ENCODE data around the gene BANF2. TPM values are rescaled to one million over a fixed set of nuclear protein-coding genes. Genes with fewer than 3 reads are reported as not detected.

The BANF2 gene
- total and polyA plus RNA-seq, 2 of the 13 experiments (the other 11 are each of a cell fraction or from before 2014, with no cell fraction given) = 0.35 TPM; not detected in 1

GRCh38 chr20:17682103-17682888, 17.5 kb upstream of the BANF2 start, which contains the start of gene RRBP1 (continued):
- TF ChIP-seq ZNF350 (CRISPR knock-in tag; IDR thresholded peaks at IDR 0.05; ENCODE audit: borderline replicate concordance, low read depth) = peak; percentile 98
- no peak for TF ChIP-seq KDM6A (CRISPR knock-in tag; IDR thresholded peaks at IDR 0.05; ENCODE audit: low read depth)
- TF ChIP-seq FOXJ3 (CRISPR knock-in tag; IDR thresholded peaks at IDR 0.05; ENCODE audit: borderline replicate concordance) = no peak; the same call in 1 of the 2 replicates
- TF ChIP-seq ZFP41 (CRISPR knock-in tag; IDR thresholded peaks at IDR 0.05; ENCODE audit: borderline replicate concordance) = no peak
- peak; percentile 86 for TF ChIP-seq HIVEP1 (CRISPR knock-in tag; IDR thresholded peaks at IDR 0.05)
- TF ChIP-seq ZIK1 (CRISPR knock-in tag; IDR thresholded peaks at IDR 0.05; ENCODE audit: borderline replicate concordance, low read depth) = peak; percentile 55; the same call in 1 of the 2 replicates
- TF ChIP-seq CEBPB (IDR thresholded peaks at IDR 0.05; ENCODE audit: borderline replicate concordance, low read depth, low read length) = peak; percentile 100
- TF ChIP-seq, protein P1, sequence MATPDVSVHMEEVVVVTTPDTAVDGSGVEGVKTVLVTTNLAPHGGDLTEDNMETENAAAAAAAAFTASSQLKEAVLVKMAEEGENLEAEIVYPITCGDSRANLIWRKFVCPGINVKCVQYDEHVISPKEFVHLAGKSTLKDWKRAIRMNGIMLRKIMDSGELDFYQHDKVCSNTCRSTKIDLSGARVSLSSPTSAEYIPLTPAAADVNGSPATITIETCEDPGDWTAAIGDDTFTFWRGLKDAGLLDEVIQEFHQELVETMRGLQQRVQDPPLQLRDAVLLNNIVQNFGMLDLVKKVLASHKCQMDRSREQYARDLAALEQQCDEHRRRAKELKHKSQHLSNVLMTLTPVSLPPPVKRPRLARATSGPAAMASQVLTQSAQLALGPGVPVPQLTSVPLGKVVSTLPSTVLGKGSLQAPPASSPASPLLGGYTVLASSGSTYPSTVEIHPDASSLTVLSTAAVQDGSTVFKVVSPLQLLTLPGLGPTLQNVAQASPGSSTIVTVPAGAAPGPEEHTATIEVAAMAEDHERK (CRISPR knock-in tag; IDR thresholded peaks at IDR 0.05; ENCODE audit: low read depth) = peak; percentile 64
- TF ChIP-seq, protein P2, sequence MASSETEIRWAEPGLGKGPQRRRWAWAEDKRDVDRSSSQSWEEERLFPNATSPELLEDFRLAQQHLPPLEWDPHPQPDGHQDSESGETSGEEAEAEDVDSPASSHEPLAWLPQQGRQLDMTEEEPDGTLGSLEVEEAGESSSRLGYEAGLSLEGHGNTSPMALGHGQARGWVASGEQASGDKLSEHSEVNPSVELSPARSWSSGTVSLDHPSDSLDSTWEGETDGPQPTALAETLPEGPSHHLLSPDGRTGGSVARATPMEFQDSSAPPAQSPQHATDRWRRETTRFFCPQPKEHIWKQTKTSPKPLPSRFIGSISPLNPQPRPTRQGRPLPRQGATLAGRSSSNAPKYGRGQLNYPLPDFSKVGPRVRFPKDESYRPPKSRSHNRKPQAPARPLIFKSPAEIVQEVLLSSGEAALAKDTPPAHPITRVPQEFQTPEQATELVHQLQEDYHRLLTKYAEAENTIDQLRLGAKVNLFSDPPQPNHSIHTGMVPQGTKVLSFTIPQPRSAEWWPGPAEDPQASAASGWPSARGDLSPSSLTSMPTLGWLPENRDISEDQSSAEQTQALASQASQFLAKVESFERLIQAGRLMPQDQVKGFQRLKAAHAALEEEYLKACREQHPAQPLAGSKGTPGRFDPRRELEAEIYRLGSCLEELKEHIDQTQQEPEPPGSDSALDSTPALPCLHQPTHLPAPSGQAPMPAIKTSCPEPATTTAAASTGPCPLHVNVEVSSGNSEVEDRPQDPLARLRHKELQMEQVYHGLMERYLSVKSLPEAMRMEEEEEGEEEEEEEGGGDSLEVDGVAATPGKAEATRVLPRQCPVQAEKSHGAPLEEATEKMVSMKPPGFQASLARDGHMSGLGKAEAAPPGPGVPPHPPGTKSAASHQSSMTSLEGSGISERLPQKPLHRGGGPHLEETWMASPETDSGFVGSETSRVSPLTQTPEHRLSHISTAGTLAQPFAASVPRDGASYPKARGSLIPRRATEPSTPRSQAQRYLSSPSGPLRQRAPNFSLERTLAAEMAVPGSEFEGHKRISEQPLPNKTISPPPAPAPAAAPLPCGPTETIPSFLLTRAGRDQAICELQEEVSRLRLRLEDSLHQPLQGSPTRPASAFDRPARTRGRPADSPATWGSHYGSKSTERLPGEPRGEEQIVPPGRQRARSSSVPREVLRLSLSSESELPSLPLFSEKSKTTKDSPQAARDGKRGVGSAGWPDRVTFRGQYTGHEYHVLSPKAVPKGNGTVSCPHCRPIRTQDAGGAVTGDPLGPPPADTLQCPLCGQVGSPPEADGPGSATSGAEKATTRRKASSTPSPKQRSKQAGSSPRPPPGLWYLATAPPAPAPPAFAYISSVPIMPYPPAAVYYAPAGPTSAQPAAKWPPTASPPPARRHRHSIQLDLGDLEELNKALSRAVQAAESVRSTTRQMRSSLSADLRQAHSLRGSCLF (CRISPR knock-in tag; IDR thresholded peaks at IDR 0.05; ENCODE audit: borderline replicate concordance) = no peak
- TF ChIP-seq, protein P3, sequence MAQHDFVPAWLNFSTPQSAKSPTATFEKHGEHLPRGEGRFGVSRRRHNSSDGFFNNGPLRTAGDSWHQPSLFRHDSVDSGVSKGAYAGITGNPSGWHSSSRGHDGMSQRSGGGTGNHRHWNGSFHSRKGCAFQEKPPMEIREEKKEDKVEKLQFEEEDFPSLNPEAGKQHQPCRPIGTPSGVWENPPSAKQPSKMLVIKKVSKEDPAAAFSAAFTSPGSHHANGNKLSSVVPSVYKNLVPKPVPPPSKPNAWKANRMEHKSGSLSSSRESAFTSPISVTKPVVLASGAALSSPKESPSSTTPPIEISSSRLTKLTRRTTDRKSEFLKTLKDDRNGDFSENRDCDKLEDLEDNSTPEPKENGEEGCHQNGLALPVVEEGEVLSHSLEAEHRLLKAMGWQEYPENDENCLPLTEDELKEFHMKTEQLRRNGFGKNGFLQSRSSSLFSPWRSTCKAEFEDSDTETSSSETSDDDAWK (CRISPR knock-in tag; IDR thresholded peaks at IDR 0.05) = no peak
- 0 out of 2 replicates have a peak, but pooled peaks have one; percentile 45 for TF ChIP-seq ZNF549 (CRISPR knock-in tag; IDR thresholded peaks at IDR 0.05)
- TF ChIP-seq REL (CRISPR knock-in tag; conservative IDR thresholded peaks at IDR 0.05) = peak; percentile 71
- 0 out of 2 replicates have a peak, but pooled peaks have one; percentile 23 for TF ChIP-seq KLF9 (CRISPR knock-in tag; IDR thresholded peaks at IDR 0.05; ENCODE audit: low read depth)
- TF ChIP-seq ZFYVE20 (CRISPR knock-in tag; IDR thresholded peaks at IDR 0.05; ENCODE audit: borderline replicate concordance, low read depth) = peak; percentile 68; the same call in 1 of the 2 replicates
- TF ChIP-seq ZNF749 (CRISPR knock-in tag; IDR thresholded peaks at IDR 0.05; ENCODE audit: borderline replicate concordance) = peak; percentile 5; the same call in 1 of the 2 replicates
- peak; percentile 87 for TF ChIP-seq TBL1XR1 (IDR thresholded peaks at IDR 0.05; ENCODE audit: borderline replicate concordance, low read length, partially characterized antibody)
- TF ChIP-seq TBX2 (CRISPR knock-in tag; IDR thresholded peaks at IDR 0.05; ENCODE audit: borderline replicate concordance) = peak; percentile 86
- TF ChIP-seq STAT5B (CRISPR knock-in tag; IDR thresholded peaks at IDR 0.05) = peak; percentile 96
- peak in 1 of 2 experiments; percentile 61; a peak in 1 of 4 replicates for TF ChIP-seq KLF16 (CRISPR knock-in tag; IDR thresholded peaks at IDR 0.05)

Data from HepG2 (cell line).